Jurkat, Clone E6-1 (cell line): ENCODE results near the gene BMP6.

Experiments
- DNase-seq: peaks from one replicate; pipeline ENCODE4 v3.0.0-alpha.2; 2011; ENCODE audit warnings: low read depth, low spot score
- H3K4me3 ChIP-seq: 2 replicates; pipeline ENCODE4 v1.5.1; 2011; ENCODE audit warnings: mild to moderate bottlenecking, low read length, control low read depth, moderate library complexity

Gene BMP6

DNA sequence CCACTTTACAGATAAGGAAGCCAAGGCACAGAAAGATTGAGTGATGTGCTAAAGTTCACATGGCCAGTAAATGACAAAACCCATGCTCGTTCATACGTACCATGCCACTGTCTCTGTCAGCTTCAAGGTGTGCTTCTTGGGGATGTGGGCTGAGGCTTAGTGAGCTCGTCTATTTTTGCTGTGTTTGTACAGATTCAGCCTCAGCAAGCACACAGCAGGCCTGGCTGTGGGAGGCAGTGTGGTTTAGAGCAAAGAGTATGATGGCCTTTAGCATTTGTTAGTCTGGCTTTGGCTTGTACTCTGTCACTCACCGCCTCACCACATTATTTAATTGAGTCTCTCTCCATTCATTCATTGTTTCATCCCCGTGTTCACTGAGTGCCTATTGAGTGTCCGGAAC lies 55.3 kb downstream of the BMP6 start:
- DNase-seq, result no peak
- no peak overlapping the region for H3K4me3 ChIP-seq

DNA sequence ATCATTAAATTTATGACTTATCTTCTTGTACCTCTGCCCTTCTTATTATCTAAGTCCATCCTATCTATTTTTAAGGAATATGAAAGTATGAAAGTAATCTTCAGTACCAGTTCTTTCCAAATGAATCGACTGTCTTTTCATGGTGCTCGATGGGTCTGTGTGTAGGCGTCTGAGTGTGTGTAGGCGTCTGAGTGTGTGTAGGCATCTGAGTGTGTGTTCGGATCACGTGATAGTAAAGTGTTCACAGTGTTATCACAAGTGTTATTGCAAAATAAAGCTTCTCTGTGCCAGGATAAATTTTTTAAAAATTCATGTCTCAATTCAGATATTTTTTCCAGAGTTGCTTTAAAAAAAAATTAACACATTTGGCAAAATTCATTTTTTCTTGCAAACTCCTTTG lies 58.3 kb downstream of the BMP6 start:
- H3K4me3 ChIP-seq, result no peak overlapping the region
- no peak for DNase-seq

DNA sequence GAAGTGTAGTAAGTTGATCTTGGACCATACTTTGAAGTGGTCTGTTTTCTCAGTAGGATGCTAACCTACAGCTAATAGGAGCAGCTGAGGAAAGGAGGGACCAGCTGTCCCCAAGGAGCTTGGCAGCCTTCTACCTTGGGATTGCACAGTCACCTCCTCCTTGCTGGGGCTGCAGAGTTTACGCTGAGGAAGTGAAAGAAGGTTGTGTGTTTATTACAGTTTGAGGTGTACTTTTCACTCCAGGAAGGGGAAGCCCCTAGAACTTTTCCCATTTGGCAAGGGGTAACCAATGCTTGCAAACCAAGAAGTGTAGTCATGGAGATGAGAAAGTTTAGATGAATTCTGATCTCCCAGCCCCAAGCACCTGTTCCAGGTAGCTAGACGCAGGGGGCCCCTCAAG lies 58.8 kb downstream of the BMP6 start:
- no peak overlapping the region for H3K4me3 ChIP-seq
- DNase-seq, result no peak

DNA sequence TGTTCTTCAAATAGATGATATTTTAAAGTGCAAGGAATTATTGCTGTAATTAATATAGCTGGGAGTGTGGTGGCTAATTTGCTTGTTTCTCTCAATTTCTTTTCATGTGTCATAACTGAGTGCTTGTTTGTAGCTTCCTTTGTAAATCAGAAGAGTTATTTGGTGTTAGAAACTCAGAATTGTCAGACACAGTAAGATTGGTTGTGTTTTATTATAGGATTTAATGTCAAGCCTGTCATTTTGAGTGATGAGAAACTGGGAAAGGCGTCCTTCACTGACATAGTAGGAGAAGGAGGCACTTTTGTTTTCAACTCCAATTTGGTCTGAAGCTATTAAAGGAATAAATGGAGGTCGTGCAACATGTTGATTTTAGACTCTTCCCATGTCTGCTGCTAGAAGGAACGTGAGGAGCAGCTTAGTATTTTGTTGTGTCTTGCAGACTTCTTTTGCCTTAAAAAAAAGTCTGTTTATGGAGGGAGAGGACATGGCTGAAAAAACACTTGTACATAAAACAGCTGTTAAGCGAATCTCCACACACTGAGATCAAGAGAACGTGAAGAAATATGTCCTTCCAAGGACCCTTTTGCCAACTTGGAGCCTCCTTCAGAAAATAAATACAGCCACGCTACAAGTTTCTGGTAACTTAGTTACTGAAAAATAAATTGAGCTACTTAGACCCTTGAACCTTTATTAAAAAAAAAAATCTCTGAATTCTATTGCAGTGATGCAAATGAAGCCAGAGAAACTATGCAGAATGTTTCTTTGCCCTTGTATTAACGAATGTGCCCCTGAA lies 59.5 kb downstream of the BMP6 start:
- H3K4me3 ChIP-seq, result no peak overlapping the region
- DNase-seq, result no peak

DNA sequence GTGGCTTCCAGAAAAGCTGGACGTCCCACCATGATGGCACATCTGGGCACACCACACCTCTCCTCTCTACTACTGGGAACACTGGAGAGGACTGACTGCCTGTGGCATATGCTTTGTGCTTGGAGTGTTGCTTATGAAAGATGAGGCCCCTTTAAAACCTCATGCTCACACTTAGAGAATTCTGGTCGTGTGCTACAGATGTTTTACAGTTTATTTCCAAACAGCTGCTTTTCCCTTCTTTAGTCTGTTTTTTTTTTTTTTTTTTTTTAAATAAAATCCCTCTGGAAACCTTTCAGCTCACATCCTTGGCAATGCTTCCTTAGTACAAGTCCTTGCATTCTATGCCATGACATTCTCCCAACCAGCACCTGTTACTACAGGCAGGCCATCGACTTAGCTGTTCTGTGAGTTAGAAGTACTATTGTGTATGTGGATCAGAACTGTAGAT lies 60.3 kb downstream of the BMP6 start:
- H3K4me3 ChIP-seq, result no peak overlapping the region
- no peak for DNase-seq

DNA sequence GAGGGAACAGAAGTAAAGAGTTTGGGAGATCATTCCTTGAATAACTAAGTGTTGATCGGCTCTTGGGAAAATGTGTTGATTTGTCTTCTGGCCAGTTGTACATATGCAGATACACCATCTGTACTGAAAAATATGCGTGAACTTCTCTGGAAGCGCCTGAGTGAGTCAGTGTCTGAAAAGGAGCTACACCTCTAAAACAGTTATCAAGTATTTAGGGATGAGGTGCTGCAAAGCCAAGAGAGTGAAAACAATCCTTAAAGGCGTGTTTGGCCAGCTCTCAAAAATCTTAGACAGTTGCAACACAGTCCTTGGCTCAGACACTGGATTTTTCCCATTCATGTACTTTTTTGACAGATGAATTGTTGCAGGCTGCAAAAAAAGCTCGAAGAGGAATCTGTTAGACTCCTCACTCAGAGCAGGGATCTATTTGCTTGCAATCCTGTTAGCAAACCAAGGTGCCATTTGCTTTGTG lies 61.3 kb downstream of the BMP6 start:
- H3K4me3 ChIP-seq, result no peak overlapping the region
- no peak for DNase-seq

DNA sequence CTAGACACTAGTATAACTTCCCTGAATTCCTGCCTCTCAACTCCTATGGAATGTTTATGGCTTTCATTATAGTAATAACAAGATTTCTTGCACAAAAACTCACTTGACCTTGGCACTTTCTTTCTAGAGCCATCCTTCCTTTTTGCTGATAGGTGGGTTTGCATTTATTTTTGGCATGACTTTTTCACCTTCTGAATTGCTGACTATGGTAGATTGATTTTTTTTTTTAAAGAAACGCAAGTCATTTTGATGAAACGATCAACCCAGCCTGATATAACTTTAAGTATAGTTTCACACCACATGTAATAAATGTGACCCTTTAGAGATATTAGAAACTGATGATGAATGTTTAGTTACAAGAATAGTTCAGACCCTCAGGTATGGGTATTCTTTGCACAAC lies 61.8 kb downstream of the BMP6 start:
- H3K4me3 ChIP-seq, result no peak overlapping the region
- no peak for DNase-seq

DNA sequence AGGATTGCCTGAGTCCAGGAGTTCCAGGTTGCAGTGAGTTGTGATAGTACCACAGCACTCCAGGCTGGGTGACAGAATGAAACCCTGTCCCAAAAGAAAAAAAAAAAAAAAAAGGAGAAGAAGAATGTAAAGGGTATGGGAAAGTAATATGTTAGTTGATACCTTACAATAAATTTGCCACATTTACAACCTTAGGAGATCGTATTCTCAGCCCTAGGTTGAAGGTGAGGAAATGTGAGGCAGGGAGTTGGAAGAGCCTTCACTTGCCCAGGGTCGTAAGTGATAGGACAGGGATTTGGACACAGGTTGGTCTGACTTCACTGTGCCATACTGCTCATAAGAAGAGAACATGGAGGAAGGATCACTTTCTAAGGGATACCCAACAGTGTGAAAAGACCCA lies 68.6 kb downstream of the BMP6 start:
- DNase-seq, result no peak
- H3K4me3 ChIP-seq, result no peak overlapping the region

DNA sequence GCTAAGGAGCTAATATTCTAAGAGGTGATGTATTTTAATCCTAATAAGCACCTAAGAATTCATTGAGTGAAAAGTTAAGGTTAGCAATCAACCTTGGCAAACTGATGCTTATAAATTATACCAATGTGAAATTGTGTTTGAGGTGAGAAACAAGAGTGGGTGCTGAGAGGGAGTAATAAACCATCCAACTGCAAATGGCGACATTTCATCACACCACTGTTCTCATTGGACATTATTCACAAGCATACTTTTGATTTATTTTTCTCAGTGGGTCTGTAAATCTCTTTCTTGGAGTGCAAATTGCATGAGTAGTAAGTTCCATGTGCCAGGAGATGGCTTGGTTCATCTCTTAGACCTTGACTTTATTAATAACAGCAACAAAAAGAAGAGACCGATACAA lies 71.5 kb downstream of the BMP6 start:
- no peak overlapping the region for H3K4me3 ChIP-seq
- no peak for DNase-seq

DNA sequence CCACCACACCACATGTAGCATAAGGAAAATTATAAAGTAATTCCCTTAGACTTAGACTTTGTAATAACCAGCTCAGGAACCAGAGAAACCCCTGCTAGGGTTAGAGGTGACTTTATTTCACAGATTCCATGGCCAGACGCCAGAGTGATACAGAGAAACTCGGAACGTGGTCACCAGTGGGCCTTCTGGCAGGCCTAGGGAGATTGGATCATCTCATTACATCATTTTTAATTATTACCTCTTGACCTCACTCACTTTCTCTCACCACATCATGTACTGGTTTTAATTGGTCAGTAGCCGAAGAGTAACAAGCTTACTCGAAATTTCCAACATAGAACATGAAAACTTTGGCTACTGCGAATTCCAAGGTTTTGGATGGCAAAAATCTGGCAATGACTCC lies 72.9 kb downstream of the BMP6 start:
- no peak for DNase-seq
- H3K4me3 ChIP-seq, result no peak overlapping the region

DNA sequence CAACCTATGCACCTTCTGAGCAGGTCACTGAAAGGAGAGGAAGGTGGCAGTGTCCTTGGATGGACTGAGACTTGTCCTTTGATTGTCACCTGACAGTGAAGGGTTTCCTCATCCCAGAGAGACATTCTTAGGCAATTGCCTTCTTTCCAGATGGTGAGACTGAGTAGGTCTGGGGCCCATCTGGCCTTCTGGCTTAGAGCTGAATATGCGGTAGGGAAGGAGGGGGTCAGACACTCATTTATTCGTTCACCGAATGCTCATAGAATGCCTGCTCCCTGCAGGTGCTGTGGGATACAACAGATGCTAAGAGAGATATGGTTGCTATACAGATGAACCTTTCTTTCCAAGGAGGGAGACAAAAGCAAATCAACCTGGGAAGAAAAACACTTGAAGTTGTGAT lies 76.8 kb downstream of the BMP6 start:
- DNase-seq, result no peak
- no peak overlapping the region for H3K4me3 ChIP-seq

DNA sequence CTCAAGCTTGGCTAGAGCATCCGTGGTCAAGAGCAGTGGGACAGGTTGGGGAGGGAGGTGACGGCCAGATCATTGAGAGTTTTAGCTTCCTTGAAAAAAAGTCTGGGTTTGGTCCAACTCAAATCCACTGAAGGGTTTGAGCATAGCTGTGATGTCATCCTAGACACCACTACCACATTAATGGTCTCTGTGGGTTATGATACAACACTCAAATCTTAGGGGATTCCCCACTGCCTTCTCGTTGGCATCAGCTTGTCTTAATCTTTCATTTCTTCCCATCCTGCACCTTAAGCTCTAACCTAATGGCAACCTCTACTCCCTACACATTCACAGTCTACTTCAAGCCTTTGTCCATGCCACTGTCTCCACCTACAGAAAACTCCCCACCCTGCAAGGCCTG lies 77.3 kb downstream of the BMP6 start:
- DNase-seq, result no peak

DNA sequence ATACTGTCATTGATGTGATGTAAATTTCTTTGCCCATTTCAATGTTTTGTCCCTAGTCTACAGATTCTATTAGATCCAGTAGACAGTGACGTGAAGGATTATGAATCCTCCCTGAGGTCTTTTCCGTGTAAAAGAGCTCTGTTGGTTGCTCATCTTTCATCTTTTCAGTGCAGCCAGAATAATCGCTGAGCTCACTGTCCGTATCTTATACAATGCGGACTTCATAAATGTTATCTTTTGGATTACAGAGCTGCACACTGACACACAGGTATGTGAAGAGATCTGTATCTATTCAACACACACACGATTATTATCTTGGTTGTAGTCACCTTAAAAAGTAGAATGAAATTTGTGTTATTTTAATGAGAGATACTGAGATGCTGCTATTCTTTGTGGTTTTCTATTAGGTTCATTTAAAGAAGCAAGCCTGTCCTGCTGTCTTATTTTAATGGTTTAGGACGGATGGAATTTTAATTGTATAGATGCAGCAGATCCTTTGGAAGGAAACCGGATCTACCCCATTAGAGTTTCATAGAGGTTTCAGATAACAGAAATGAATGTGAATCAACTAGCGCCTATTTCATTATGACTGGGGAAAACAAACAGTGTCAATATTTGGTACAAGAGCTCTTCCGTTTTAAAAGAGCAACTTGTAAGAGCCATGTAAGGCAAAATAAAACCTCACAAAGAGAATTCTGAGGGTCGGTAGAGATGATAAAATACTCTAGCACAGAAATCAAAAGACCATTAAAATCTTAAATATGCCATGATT lies 79.4 kb downstream of the BMP6 start:
- no peak overlapping the region for H3K4me3 ChIP-seq
- DNase-seq, result no peak

More for the DNA sequence above, 77.3 kb downstream of the BMP6 start:
- no peak overlapping the region for H3K4me3 ChIP-seq

DNA sequence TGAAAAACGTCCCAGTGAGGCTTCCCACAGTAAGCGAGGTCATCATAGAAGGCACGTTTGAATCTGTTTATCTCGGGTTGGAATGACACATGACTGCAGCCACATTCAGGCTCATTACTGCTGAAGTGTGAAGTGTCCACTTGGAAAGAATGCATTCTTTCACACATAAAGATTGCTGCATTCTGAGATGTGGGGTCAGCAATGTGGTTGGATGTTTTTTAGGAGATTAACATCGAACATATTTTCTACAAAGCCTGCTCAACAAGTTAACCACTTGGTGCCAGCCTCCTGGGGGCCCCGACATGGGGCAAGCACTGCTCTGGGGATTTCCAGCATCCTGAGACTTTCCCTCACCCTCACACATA lies 79.9 kb downstream of the BMP6 start:
- no peak for DNase-seq
- H3K4me3 ChIP-seq, result no peak overlapping the region

DNA sequence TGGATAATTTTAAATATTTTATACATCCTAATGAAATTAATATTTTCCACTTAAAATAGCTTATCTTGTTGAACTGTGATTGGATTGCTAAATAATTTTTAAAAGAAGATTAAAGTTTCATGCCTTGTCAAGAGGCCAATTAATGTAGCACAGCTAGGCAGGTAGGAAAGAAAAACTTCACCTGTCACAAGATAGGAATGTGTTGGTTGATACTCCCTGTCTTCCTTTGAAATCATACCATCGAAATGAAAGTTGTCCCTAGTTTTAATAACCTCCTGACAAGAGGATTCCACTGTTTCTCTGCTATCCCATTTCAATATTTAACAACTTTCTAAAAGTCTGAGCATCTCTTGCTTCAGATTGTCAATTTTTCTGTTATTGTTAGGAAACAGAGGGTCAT lies 80.8 kb downstream of the BMP6 start:
- no peak overlapping the region for H3K4me3 ChIP-seq

DNA sequence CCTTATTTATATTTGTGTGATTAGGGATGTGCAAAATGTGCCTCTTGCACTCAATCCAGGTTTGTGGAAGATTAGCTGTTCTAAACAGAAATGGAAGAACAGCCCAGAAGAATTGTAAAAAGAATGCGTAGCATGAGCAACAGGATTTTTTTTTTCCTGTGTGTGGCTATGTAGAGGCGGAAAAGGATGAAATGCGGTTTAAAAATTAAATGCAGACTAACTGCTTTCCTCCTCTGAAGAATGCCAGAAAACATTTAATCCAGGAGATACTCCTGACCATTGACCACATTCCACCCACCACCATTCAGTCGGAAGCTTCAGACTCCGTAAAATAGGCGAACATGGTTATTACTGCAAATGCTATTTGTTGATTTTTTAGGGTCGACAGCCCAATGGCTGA lies 83.4 kb downstream of the BMP6 start:
- no peak for DNase-seq
- H3K4me3 ChIP-seq, result no peak overlapping the region

More for the DNA sequence above, 80.8 kb downstream of the BMP6 start:
- DNase-seq, result no peak

DNA sequence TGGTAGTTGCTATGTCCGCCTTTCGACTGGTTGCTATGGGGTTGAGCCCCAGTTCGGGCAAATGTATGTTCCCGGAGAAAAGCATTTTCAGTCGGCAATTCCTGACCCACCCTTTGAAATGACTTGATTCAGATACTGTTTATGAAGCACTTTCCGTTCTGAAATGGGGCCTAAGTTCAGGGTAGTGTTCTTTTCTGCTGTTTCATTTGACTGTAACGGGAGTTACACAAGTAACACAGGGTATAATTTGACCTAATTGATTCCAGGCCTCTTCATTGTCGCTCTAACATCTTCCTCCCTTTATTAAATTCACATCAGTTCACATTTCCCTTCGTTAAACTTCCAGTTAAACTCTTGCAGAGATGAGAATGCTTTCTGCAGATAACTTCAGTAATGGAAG lies 85.5 kb downstream of the BMP6 start:
- no peak for DNase-seq
- H3K4me3 ChIP-seq, result no peak overlapping the region

DNA sequence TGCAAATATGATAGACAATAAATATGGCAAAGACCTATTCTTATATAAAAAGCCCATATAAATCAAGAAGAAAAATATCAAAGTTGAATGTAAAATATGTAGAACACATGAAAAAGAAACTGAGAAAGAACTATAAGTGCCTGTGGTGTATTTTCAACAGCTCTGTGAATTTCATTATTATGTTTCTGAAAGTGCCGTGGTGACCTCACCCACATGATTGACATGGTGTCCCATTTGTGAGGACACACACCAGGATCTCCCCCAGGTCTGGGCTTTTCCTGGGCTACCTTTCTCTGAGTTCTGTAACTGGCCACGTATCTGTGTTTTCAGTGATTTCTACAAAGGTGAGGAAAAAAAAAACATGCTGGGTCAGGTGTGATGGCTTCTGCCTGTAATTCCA lies 86.7 kb downstream of the BMP6 start:
- DNase-seq, result no peak
- H3K4me3 ChIP-seq, result no peak overlapping the region

DNA sequence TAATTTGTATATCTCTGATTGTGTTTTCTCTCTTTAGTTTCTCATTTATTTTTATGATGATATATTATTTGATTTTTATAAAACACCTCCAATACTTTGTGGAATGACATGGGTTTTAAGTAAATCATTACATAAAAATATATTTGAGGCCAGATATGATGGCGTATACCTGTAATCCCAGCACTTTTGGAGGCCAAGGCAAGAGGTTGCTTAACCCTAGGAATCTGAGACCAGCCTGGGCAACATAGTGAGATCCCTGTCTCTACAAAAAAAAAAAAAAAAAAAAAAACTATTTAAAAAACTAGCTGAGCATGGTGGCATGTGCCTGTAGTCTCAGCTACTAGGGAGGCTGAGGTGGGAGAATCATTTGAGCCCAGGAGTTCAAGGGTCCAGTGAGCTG lies 87.3 kb downstream of the BMP6 start:
- DNase-seq, result no peak
- H3K4me3 ChIP-seq, result no peak overlapping the region

DNA sequence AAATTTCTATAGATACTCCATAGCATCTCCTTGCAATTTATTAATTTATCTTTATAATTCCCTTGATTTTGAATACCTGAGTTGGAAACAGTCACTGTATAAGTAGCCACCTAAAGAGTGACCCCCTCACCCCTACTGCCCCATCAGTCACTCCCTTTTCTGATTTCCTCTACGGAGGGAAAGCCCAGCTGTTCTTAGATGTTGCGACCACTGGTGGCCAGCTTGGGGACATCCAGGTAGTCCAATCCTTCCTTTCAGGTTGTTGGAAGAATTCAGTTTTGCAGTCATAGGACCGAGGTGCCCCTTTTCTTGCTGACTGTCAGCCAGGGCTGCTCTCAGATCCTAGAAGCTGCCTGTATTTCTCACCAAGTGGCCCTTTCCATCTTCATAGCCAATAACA lies 87.8 kb downstream of the BMP6 start:
- no peak overlapping the region for H3K4me3 ChIP-seq
- DNase-seq, result no peak

DNA sequence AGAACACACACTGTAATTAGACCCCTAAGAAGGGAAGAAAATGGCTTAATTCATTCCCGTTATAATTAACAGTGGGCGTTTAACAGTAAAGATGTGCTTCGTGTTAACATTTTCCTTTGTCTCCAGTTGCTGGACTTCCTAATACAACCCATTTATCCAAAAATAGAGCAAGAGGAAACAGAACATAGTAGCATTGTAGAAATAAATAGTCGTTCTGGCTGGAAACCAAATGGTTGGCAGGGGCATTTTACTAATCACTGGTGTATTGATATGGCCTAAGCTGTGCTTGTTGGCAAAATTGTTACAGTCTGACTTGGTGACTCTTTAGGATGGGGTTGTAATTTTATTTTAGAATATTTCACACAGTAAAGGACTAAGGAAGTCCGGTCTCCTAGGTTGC lies 89.8 kb downstream of the BMP6 start:
- no peak overlapping the region for H3K4me3 ChIP-seq
- no peak for DNase-seq
